K562 treated with DMSO at 1 percent for 4 hours (cell line): ENCODE data around the gene C11orf71. TPM values are rescaled to one million over a fixed set of nuclear protein-coding genes. Genes with fewer than 3 reads are reported as not detected.

Source experiments
- total RNA-seq: library from RNA; unstranded; fragments of 300-600 nt; gene quantifications from 2 replicates; pipeline ENCODE4 v1.2.3, GENCODE V29; 2022; ENCODE audit not compliant: insufficient read depth

Gene C11orf71, protein sequence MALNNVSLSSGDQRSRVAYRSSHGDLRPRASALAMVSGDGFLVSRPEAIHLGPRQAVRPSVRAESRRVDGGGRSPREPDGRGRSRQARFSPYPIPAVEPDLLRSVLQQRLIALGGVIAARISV
- total RNA-seq, result 2.3 and 3.6 TPM in 2 replicates

DNA sequence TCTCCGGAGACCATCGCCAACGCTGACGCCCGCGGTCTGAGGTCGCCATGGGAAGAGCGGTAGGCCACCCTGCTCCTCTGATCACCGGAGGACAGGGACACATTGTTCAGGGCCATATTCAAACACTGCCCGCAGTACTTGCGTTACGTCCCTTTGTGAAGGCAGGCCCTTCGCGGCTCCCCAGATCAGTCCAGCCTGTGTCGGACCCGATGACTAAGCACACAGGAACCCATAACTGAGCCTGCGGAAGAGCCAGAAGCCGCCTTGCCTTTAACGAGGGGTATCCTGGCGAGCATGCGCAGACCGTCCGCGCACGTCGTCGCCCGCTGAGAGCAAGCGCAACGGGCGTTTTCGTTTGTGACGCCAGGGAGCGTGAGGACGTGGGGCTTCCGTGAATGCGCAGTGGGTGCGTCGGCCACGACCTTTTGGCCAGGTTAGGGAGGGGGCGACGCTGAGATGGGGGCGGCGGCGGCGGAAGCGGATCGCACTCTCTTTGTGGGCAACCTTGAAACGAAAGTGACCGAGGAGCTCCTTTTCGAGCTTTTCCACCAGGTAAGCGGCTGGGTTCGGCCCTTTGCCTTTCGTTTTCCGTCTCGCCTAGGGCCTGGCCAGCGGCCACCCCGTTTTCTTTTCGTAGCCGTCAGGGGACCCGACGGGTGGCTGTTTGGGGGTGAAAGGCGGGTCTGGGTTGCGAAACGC lies at the start of gene C11orf71, which contains the start of gene RBM7:
C11orf71 (minus strand) TSS at position 296 of the 699 bp plus-strand sequence; CDS start at position 116, 180 bp downstream.
RBM7 (plus strand) TSS at position 451 of the 699 bp plus-strand sequence; CDS start at position 457, 6 bp downstream.

DNA sequence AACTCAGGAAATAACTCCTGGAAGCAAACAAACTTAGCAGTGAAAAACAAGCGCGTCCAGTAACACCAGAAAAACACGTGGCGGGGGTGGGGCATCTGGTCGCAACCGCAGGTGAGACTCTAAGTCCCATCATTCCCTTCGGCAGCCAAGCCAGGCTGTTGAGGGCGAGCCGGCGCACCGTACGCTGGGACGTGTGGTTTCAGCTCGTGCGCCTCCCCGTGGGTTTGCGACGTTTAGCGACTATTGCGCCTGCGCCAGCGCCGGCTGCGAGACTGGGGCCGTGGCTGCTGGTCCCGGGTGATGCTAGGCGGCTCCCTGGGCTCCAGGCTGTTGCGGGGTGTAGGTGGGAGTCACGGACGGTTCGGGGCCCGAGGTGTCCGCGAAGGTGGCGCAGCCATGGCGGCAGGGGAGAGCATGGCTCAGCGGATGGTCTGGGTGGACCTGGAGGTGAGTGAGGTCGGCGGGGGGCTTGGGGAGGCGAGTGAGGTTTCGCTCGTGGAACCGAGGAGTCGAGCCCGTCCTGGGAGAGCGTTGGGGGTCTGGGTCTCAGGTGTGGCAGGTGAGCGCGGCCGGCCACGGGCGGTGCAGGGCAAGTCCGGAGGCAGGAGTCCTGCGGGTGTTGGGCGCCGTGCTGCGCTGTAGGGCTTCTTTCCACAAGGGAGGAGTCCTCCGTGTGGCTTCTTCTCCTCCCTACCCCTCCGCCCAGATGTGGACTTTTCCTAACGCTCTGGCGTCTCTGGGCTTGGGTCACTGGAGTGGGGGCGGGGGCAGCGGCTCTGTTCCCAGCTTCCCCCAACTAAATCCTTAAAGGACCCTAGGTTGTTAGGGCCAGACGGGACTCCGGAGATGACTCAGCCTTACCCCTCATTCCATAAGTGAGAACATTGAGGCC lies 39.2 kb upstream of the C11orf71 start, which contains the start of gene REXO2:
REXO2 (plus strand) TSS at position 239 of the 892 bp plus-strand sequence; CDS start at position 301, 62 bp downstream.

Other genes with a start within 250 kb of the C11orf71 start
- gene NNMT, start 104.1 kb downstream of the C11orf71 start, total RNA-seq, result 47.7 and 68.7 TPM in 2 replicates
- 15.3 and 16.6 TPM in 2 replicates for gene RBM7, start 155 bp upstream of the C11orf71 start, total RNA-seq
- 120 and 128 TPM in 2 replicates for gene REXO2, start 39.0 kb upstream of the C11orf71 start, total RNA-seq
- not detected in 2 replicates for gene NXPE1, start 159.4 kb upstream of the C11orf71 start, total RNA-seq
- not detected in 2 replicates for gene NXPE4, start 195.3 kb upstream of the C11orf71 start, total RNA-seq